GM21360 (cell line): ENCODE data around the gene ZC3H18.

ENCODE experiments used
- ATAC-seq: cut with Tn5 transposase; IDR thresholded peaks from one replicate; pipeline ENCODE4 v1.9.1; 2021; ENCODE audit warnings: mild to moderate bottlenecking, moderate library complexity; ENCODE audit not compliant: unreplicated experiment

The ZC3H18 gene

DNA sequence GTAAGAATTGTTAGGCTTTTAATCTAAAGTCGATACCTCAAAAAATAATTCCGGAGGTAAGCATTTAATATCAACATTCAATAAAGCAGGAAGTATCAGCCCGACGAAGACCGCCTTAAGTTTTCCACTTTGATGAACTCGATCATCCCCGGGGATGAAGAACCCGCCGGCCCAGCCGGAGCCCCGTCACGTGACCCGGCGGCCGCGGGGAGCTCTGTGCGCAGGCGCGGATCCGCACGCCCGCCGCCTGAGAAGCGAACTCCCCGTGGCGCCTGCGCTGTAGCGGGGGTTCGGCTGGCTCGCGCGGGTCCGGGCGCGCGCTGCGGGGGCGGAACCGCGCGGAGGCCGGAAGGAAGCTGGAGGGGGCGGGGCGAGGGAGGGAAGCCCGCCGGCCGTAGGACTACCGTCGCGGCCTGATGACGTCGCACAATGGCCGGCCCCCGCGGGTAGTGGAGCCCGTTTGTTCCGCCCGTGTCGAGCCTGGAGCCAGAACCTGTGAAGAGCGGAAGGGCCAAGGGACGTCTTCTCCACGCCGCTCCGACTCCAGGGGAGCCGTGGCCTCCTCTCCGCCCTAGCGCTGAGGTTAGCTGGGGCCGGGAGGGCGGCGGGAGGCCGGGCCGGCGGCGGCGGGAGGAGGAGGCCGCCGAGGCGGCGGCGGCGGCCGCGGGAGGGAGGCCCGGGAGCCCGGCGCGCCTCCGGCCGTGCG is at the start of gene ZC3H18:
Gene ZC3H18, plus strand, starts transcription at position 419 of the 706 bp plus-strand sequence. CDS start 6,721 bp downstream, outside the sequence.
- peak; percentile 64 for ATAC-seq

- ATAC-seq: no peak
Measured at GRCh38 chr16:88521674-88522073, 48.5 kb upstream of the ZC3H18 start.

- ATAC-seq: no peak
Measured at GRCh38 chr16:88522276-88522949, 47.8 kb upstream of the ZC3H18 start.

DNA sequence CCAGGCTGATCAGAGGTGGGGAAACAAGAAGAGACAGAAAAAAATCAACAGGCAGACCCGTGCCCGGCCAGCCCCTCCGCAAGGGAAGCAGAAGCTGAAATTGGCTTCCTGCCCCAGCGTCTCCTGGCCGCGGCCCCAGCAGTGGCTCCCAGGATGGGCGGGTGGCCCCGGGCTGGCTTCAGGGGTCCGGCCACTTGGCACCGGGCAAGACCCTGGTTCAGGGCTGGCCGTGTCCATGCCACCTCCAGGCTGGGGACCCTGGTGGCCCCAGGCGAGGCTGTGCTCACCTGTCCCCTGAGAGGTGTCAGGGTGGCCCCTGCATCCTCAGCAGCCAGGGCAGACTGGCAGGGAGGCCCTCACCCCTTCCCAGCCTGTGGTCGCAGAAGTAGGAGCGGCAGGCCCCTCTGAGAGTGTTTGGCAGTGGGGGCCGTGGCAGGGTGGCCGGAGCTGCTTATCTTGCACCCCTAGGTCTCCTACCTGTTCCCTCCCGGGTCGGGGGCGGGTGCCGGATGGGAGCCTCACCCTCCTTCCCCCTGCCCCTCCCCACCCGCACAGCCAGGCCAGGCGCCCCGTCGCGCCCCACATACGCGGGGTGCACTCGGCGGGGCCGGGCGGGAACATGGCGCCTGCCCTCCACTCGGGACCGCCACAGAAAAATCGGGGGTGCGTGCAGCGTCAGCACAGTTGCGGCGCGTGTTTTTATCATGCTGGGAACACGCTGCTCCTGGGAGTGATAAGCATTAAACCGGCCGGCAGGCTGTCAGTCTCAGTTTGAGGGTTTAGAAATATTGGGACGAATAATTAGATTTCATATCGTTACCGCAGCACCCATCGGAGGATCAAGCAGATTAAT is 46.7 kb upstream of the ZC3H18 start:
- no peak for ATAC-seq

DNA sequence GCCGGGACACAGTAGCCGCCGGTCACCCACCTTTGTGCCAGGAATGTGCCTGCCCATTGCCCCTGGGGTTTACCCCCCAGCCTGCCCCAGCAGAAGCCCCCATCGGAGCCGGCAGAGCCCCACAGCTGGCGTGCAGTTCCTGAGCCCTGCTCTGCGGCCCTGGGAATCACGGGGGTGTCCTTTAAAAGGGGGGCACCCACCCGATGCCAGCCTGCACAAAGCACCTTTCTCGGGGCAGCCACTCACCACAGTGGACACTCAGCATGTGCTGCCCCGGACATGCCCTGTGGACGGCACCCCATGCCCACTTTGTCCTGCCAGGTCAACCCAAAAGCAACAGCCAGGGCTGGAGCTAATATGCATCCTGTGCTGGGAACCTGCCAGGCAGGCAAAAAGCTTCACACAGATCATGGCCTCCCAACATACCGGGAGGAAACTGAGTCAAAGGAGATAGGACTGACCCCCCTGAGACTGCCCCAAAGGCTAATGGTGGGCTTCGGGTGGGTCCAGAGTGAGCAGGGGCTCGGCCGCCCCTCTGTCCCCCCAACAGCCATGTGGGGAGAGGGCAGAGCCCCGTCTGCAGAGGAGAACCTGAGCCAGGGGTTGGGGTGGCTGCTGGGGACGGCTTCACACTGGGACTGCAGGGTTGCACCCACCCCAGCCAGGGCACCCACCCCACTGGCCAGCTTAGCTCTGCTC is 45.8 kb upstream of the ZC3H18 start:
- no peak for ATAC-seq

GRCh38 chr16:88524973-88525662 is 45.1 kb upstream of the ZC3H18 start:
- ATAC-seq: no peak

GRCh38 chr16:88525663-88525990 is 44.6 kb upstream of the ZC3H18 start:
- no peak for ATAC-seq

- no peak for ATAC-seq
Measured at GRCh38 chr16:88526008-88526905, 43.9 kb upstream of the ZC3H18 start.

GRCh38 chr16:88526906-88527185 is 43.4 kb upstream of the ZC3H18 start:
- no peak for ATAC-seq

DNA sequence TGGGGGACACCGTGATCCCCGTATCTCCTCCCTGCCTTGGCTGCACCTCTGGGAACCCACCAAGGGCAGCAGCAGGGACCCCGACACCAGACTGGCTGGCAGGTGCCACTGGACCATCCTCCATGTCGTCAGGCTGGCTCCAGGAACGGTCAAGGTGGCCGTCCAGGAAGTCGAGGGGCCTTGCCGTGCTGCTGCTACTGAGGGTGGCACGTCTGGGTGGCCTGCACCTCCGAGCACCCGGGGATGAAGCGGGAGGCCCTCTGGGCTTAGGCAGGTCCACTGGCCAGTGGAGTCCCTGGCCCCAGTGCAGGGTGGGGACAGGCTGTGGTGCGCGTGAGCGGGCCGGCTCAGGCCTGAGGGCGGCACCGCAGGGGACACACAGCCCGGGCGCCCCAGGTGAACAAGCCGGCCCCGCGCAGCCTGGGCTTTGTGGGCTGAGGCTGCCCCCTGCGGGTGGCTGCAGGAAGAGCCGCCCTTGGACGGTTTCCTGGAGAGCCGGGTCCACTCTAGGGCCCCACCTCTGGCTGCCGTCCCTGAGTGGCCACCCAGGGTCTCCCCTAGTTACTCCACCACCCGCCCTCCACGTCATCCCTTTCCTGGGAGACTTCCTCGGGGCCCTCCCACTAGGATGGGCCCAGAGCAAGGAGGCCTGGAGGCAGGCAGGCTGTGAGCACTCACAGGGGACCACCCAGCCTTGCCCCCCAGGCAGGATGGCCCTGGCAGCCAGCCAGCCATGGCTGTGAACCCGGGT is 42.8 kb upstream of the ZC3H18 start:
- no peak for ATAC-seq

DNA sequence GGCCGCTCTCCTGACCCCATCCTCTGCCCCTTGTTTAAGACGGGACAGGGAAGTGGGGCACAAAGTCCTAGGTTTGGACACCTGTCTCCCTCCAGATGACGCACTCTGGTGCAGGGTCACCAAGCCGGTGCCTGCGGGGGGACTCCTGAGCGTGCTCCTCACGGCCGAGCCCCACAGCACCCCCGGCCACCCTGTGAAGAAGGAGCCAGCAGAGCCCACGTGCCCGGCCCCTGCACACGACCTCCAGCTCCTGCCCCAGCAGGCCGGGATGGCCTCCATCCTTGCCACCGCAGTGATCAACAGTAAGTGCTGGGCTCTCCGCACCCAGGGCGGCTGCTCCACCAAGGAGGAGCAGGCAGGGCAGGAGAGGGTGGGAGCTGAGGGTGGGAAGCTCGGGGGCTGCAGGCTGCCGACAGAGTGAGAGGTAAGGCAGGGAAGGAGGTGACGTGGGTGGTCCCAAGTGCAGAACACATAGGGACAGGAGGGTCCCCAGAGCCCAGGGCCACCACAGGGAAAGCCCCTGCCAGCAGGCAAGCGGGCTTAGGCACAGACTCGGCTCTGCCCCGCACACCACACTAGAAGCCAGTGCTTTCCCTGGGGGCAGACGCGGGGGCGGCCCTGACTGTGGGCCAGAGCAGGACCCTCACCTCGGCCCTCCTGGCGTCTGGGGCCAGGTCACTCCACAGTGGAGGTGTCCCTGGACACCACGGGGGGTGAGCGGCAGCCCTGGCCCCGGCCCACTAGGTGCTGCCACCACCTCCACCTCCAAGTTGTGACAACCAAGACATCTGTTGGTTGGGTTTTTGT is 42.1 kb upstream of the ZC3H18 start:
- ATAC-seq: no peak

- ATAC-seq: no peak
Measured at GRCh38 chr16:88528902-88529318, 41.3 kb upstream of the ZC3H18 start.

DNA sequence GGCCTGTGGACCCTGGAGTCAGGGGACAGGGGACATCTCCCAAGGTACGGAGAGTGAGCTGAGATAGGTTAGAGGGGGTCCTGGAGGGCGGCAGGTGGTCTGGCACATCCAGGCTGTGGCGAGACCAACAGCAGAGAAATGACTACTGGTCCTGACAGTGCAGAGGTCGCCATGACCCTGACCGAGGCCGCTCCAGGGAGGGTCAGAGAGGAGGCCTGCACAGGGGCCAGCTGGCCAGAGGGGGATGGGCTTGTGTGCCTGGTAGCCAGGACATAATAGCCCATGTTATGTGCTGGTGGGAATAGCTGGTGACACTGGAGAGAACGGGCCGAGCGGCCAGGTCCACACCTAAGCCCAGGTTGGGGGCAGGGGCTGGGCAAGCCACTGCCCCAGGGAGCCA is 40.6 kb upstream of the ZC3H18 start:
- no peak for ATAC-seq

GRCh38 chr16:88530051-88530857 is 39.9 kb upstream of the ZC3H18 start:
- ATAC-seq: no peak

GRCh38 chr16:88530858-88531203 is 39.4 kb upstream of the ZC3H18 start:
- no peak for ATAC-seq

- ATAC-seq: no peak
Measured at GRCh38 chr16:88531346-88531745, 38.9 kb upstream of the ZC3H18 start.

DNA sequence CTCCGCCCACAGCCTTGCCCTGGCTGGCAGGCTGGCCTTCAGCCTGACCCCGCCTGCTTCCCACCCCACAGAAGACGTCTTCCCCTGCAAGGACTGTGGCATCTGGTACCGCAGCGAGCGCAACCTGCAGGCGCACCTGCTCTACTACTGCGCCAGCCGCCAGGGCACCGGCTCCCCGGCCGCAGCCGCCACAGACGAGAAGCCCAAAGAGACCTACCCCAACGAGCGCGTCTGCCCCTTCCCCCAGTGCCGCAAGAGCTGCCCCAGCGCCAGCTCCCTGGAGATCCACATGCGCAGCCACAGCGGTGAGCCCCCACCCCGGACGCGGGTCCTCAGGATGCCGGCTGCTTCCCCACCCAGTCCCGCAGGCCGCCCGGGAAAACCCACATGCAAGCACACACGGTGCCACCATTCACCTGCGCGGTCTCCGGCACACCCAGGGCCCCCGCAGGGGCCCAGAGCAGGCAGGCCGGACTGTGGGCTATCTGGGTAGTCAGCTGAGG is 38.2 kb upstream of the ZC3H18 start:
- no peak for ATAC-seq
